ENCODE data around the gene EIF3I. TPM values are rescaled to one million over a fixed set of nuclear protein-coding genes. Genes with fewer than 3 reads are reported as not detected.
A peak's percentile ranks its signal among the peaks of the same experiment; 100 is the strongest.
"Not testable (repeated sequence)": the region's sequence is repeated elsewhere in the genome, so short reads cannot be mapped to it uniquely, and the experiment has no call there.

EIF3I gene
- total and polyA plus RNA-seq, 12 donors = 187 to 672 (median 226) TPM

GRCh38 chr1:32256473-32257226 is 34.4 kb downstream of the EIF3I start:
- TF ChIP-seq CTCF (IDR thresholded peaks at IDR 0.05) = no peak
- no peak for TF ChIP-seq POLR2A (IDR thresholded peaks at IDR 0.05)
- WGBS, 4 donors = 74 to 80% (median 76%) methylated on average over 9 of the region's 9 CpGs
- DNase-seq = no peak
- Histone ChIP-seq H3K36me3 (replicated peaks in 1 of 2) (no peaks in the 10 kb centered on the region), H3K27ac (no peak overlapping the region), H3K9me3 (replicated peaks in 1 of 3) (no peaks in the 10 kb centered on the region), H3K4me3 (no peak overlapping the region), H3K4me1 (replicated peaks in 1 of 2) (no peaks in the 10 kb centered on the region), H3K27me3 (no peaks in the 10 kb centered on the region)
- intact Hi-C loops (cut with DNase I) = no loop called here

- no peak for DNase-seq
- Histone ChIP-seq H3K27me3 (no peaks in the 10 kb centered on the region), H3K4me1 (replicated peaks in 1 of 2) (no peaks in the 10 kb centered on the region), H3K4me3 (no peak overlapping the region), H3K27ac (no peak overlapping the region), H3K36me3 (replicated peaks in 1 of 2) (no peaks in the 10 kb centered on the region), H3K9me3 (replicated peaks in 1 of 3) (no peaks in the 10 kb centered on the region)
- TF ChIP-seq CTCF (IDR thresholded peaks at IDR 0.05) = no peak
- no peak for TF ChIP-seq POLR2A (IDR thresholded peaks at IDR 0.05)
- 79 to 83% (median 80%) methylated on average over 6 of the region's 6 CpGs for whole genome bisulfite sequencing, 4 donors
- intact Hi-C loops (cut with DNase I) = no loop called here
Measured at GRCh38 chr1:32257227-32257508, 35.0 kb downstream of the EIF3I start.

- H3K27ac ChIP-seq = peak overlapping the region in 2 of 5 donors; percentile 7 to 32
- DNase-seq; H3K9me3 ChIP-seq (replicated peaks in 1 of 3); H3K4me1 ChIP-seq (replicated peaks in 1 of 2); H3K36me3 ChIP-seq (replicated peaks in 1 of 2); H3K27me3 ChIP-seq; intact Hi-C loops (cut with DNase I); H3K4me3 ChIP-seq: not testable (repeated sequence)
- WGBS, 4 donors = 93 to 94% (median 93%) methylated on average over 4 of the region's 4 CpGs
Measured at GRCh38 chr1:32263236-32263593, 41.0 kb downstream of the EIF3I start.

GRCh38 chr1:32263744-32264143 is 41.5 kb downstream of the EIF3I start:
- Histone ChIP-seq H3K36me3 (replicated peaks in 1 of 2) (no peaks in the 10 kb centered on the region), H3K4me3 (no peak overlapping the region), H3K27me3 (no peaks in the 10 kb centered on the region), H3K4me1 (replicated peaks in 1 of 2) (no peaks in the 10 kb centered on the region), H3K9me3 (replicated peaks in 1 of 3) (no peaks in the 10 kb centered on the region), H3K27ac (no peak overlapping the region)
- DNase-seq = no peak
- intact Hi-C loops (cut with DNase I) = no loop called here
- no peak for TF ChIP-seq CTCF (IDR thresholded peaks at IDR 0.05)
- TF ChIP-seq POLR2A (IDR thresholded peaks at IDR 0.05) = no peak
- WGBS, 4 donors = 84 to 92% (median 90%) methylated on average over 4 of the region's 4 CpGs

- 90 to 94% (median 92%) methylated on average over 9 of the region's 9 CpGs for WGBS, 4 donors
- TF ChIP-seq POLR2A (IDR thresholded peaks at IDR 0.05) (no peak), CTCF (IDR thresholded peaks at IDR 0.05) (no peak)
- intact Hi-C loops (cut with DNase I) = no loop called here
Measured at GRCh38 chr1:32265846-32266245, 43.6 kb downstream of the EIF3I start.

More at GRCh38 chr1:32265846-32266245, 43.6 kb downstream of the EIF3I start:
- no peaks in the 10 kb centered on the region for H3K4me1 ChIP-seq (replicated peaks in 1 of 2)
- H3K9me3 ChIP-seq (replicated peaks in 1 of 3) = no peaks in the 10 kb centered on the region
- no peak overlapping the region for H3K4me3 ChIP-seq
- H3K27ac ChIP-seq = no peak overlapping the region
- H3K27me3 ChIP-seq = no peaks in the 10 kb centered on the region
- no peak for DNase-seq
- no peaks in the 10 kb centered on the region for H3K36me3 ChIP-seq (replicated peaks in 1 of 2)
